ENCODE data around the gene TLR9.

TLR9 gene

DNA sequence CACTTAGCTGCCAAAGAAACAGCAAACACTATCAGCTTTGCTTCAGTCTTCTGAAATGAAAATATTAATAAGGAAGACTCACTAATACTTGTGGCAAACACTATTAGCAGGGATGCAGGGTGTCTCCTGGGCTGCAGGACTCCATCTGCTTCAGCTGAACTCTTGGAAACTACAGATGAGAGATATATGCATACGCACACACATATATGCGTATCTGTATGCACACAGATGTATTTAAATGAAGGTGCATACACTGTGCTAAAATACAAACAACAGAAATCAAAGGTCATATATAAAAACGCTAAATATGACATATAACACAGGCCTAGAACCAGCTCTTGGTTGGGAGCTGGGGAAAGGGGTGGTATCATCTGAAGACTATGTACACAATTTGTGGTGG, 30.7 kb upstream of the TLR9 start:
- Mint-ChIP-seq H3K36me3 (ENCODE audit: low read depth) (peaks cover 89% of the 10 kb centered on the region), H3K27me3 (ENCODE audit: low read depth) (no peaks in the 10 kb centered on the region), H3K27ac (peak overlapping the region; percentile 60), H3K4me1 (ENCODE audit: low read depth) (peaks cover 53% of the 10 kb centered on the region), H3K9me3 (no peaks in the 10 kb centered on the region), H3K4me3 (no peak overlapping the region)
- DNase-seq (ENCODE audit: low spot score) = no peak

DNA sequence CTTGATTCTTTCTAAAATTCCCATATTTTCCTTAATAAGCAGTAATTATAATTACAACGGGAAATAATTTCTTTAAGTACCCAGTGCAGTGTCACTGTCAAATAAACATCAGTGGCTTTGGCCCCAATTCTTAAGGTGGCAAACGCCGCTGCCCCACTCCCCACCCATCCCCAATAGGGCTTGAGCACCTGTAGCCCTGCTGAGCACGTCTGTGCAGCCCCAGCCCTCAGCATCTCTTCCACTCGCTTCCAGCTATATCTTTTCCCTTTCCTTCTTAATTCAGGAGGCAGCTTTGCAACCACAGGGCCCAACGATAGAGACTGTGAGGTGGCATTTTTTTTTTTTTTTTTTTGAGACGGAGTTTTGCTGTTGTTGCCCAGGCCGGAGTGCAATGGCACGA, 29.2 kb upstream of the TLR9 start:
- Mint-ChIP-seq H3K27ac (peak overlapping the region; percentile 97), H3K4me3 (peak overlapping the region; percentile 88), H3K4me1 (ENCODE audit: low read depth) (peaks cover 55% of the 10 kb centered on the region), H3K27me3 (ENCODE audit: low read depth) (no peaks in the 10 kb centered on the region), H3K9me3 (no peaks in the 10 kb centered on the region), H3K36me3 (ENCODE audit: low read depth) (peaks cover 87% of the 10 kb centered on the region)
- DNase-seq (ENCODE audit: low spot score) = no peak

DNA sequence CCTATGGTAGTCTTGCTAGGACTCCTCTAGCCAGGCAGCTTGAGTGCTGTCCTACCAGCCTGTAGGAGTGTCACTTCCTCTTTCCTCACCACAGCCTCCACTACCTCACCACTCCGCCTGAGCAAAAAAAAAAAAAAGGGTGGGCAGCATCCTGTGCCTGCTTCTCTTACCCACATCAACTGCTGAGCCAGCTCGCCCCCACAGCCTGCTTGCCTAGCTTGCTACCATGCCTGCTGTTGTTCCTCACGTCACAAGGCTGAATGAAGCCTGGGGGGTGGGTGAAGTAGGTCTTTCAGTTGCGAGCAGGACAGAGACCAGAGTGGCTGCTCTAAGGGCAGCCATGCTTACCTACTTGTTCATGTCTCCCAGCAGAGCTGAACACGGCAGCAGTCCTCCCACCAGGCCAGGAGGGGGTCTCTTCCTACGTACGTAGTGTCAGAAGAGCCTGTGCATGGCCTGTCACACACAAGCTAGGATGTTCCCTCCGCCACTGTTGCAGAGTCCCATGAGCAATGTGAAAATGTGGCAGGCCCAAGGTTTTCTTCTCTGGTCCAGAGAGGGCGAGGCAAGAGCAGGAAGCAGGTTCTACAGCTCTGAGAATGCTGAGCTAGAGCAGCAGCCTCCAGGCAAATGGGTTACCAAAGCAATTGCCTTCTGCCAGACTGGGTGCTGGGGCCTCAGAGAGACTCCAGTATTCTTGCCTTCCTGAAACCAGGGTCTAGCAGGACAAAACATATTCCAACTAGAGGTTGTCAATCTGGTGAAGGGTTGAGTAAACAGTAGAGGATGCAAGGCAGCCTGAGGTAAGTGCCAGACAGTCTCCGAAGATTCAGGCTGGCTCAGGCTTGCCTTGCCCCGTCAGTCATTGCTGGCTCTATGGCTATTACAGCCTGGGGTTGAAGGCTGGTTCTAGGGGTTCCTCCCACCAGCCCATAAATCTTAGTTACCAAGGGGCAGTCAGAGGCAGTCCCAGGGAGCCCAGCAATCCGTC, 28.2 kb upstream of the TLR9 start:
- Mint-ChIP-seq H3K4me1 (ENCODE audit: low read depth) (peaks cover 54% of the 10 kb centered on the region), H3K27ac (peak overlapping the region; percentile 97), H3K27me3 (ENCODE audit: low read depth) (no peaks in the 10 kb centered on the region), H3K36me3 (ENCODE audit: low read depth) (peaks cover 84% of the 10 kb centered on the region), H3K4me3 (peak overlapping the region; percentile 88), H3K9me3 (no peaks in the 10 kb centered on the region)
- peak; percentile 90 for DNase-seq (ENCODE audit: low spot score)

DNA sequence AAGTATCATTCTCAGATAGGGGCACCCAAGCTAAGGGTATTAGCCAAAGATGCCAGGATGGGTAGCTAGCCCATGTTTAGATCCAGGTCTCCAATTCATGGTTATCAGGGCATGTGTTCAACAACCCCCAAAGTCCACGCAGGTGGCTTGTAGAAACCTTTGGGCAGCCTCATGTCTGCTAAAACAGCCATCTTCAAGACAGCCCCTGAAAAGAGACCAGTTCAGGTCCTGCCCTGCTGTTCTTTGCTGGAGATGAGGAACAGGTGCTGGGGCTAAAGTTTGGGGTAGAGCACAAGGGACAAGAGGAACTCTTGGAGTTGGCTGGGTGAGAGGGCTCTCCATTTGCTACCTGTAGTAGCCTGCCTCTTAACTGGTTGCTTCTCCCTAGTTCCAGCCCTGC, 24.7 kb upstream of the TLR9 start:
- no peak overlapping the region for H3K4me3 Mint-ChIP-seq
- H3K4me1 Mint-ChIP-seq (ENCODE audit: low read depth) = peaks cover 55% of the 10 kb centered on the region
- H3K27ac Mint-ChIP-seq = peak overlapping the region; percentile 77
- H3K36me3 Mint-ChIP-seq (ENCODE audit: low read depth) = peaks cover 72% of the 10 kb centered on the region
- no peak for DNase-seq (ENCODE audit: low spot score)
- H3K9me3 Mint-ChIP-seq = no peaks in the 10 kb centered on the region
- no peaks in the 10 kb centered on the region for H3K27me3 Mint-ChIP-seq (ENCODE audit: low read depth)

DNA sequence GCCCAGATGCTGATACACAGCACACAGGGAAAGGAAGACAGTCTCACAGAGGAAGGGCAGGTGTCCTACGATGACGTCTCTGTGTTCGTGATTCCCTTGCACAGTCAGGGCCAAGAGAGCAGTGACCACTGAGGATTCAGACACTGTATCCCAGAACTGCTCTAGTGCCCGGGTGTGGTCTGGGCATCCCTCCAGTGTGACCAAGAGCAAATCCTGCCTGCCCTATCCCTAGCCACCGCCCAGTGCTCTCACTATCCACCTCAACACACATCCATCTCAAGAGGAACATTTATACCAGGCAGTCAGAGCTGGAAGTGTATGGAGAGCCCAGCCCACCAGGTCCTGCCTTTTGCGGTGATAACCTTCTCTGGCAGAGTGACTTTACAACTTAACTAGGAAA, 24.2 kb upstream of the TLR9 start:
- Mint-ChIP-seq H3K4me1 (ENCODE audit: low read depth) (peaks cover 56% of the 10 kb centered on the region), H3K9me3 (no peaks in the 10 kb centered on the region), H3K27me3 (ENCODE audit: low read depth) (no peaks in the 10 kb centered on the region), H3K36me3 (ENCODE audit: low read depth) (peaks cover 67% of the 10 kb centered on the region), H3K4me3 (no peak overlapping the region), H3K27ac (peak overlapping the region; percentile 77)
- DNase-seq (ENCODE audit: low spot score) = no peak

DNA sequence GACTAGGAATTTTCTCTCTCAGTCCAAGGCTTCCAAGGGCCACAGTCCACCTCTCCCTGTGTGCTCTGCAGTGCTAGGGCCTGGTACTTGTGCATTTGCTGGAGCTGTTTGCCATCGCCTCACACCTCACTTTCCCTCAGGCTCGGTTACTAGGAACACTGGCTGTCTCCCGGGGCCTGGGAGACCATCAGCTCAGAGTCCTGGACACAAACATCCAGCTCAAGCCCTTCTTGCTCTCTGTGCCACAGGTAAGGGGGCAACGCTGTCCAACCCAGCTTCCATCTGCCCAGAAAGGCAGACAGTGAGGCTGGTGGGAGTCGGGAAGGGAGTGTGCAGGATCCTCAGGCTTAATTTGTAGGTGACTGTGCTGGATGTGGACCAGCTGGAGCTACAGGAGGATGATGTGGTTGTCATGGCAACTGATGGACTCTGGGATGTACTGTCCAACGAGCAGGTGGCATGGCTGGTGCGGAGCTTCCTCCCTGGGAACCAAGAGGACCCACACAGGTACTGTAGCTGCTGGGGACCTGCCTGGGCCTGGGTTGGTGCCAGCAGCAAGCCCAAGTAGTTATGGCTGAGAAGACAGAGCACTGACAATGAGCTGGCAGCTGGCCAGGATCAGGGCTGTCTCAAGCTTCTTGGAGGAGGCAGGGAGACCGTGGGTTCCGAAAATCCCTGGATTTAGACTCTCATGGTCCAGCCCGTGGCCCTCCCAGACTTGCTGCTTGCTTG, 23.5 kb upstream of the TLR9 start:
- H3K4me3 Mint-ChIP-seq = peak overlapping the region; percentile 29
- peaks cover 57% of the 10 kb centered on the region for H3K4me1 Mint-ChIP-seq (ENCODE audit: low read depth)
- H3K9me3 Mint-ChIP-seq = no peaks in the 10 kb centered on the region
- H3K36me3 Mint-ChIP-seq (ENCODE audit: low read depth) = peaks cover 62% of the 10 kb centered on the region
- peak overlapping the region; percentile 83 for H3K27ac Mint-ChIP-seq
- DNase-seq (ENCODE audit: low spot score) = no peak
- H3K27me3 Mint-ChIP-seq (ENCODE audit: low read depth) = no peaks in the 10 kb centered on the region

DNA sequence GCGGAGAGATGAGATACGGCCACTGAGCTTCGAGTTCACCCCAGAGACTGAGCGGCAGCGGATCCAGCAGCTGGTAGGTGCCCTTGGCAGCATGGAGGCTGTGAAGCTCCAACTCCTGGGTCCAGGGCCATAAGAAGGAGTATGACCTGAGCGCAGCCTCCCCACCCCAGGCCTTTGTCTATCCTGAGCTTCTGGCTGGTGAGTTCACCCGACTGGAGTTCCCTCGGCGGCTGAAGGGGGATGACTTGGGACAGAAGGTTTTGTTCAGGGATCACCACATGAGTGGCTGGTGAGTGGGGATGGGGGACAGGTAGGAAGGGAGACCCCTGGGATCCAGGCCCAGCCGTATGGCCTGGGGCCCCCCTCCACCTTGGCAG, 22.7 kb upstream of the TLR9 start:
- Mint-ChIP-seq H3K27me3 (ENCODE audit: low read depth) (no peaks in the 10 kb centered on the region), H3K27ac (peak overlapping the region; percentile 83), H3K9me3 (no peaks in the 10 kb centered on the region), H3K36me3 (ENCODE audit: low read depth) (peaks cover 54% of the 10 kb centered on the region), H3K4me1 (ENCODE audit: low read depth) (peaks cover 56% of the 10 kb centered on the region), H3K4me3 (peak overlapping the region; percentile 51)
- DNase-seq (ENCODE audit: low spot score) = no peak

DNA sequence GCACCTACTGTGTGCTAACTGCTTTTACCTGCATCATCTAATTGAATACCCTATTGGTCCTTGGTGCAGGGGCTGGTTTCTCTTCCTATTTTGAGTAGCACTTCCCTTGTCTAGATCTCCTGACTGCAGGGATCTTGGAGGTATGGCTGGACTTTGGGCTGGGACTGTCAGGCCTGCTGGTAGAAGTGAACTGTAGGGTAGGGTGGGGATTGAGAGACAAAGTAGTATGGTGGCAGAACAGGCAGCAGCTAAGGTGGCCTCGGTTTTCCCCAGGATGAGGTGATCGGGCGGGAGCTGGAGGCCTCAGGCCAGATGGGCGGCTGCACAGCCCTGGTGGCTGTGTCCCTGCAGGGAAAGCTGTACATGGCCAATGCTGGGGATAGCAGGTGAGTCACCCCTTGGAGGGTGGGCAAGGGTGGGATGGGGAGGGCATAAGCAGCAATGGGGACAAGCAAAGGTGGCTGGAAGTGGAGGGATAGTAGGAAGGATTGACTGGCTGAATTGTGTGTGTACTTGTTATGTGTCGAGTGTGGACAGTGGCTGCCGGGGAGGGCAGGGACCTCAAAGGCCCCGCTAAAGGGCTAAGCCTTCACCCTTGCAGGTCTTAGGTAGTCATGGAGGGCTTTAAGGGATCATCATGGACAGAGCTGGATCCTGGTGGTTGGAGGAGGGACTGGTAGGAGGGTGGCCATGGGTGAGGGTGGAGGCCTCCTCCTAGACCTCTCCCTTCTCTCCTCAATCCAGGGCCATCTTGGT, 22.1 kb upstream of the TLR9 start:
- Mint-ChIP-seq H3K4me3 (peak overlapping the region; percentile 90), H3K9me3 (no peaks in the 10 kb centered on the region), H3K4me1 (ENCODE audit: low read depth) (peaks cover 55% of the 10 kb centered on the region), H3K27ac (peak overlapping the region; percentile 83), H3K36me3 (ENCODE audit: low read depth) (peaks cover 49% of the 10 kb centered on the region), H3K27me3 (ENCODE audit: low read depth) (no peaks in the 10 kb centered on the region)
- DNase-seq (ENCODE audit: low spot score) = no peak

DNA sequence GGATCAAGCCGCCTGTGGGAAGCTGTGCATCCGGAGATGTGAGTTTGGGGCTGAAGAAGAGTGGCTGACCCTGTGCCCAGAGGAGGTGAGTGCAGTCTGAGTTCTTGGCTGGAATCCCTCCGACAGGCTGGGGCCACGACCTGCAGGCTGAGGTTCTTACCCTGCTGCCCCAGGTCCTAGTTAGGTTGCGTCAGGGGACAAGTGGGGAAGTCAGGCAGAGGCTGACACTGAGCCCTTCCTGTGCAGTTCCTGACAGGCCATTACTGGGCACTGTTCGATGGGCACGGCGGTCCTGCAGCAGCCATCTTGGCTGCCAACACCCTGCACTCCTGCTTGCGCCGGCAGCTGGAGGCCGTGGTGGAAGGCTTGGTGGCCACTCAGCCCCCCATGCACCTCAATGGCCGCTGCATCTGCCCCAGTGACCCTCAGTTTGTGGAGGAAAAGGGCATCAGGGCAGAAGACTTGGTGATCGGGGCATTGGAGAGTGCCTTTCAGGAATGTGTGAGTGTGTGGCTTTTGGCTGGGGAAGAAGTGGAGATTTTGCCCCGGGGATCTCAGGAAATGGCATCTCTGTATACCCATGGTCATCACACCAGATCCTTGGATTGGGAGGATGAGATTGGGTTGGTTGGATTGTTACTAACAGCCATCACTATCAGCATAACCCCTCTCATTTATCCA, 21.4 kb upstream of the TLR9 start:
- Mint-ChIP-seq H3K4me3 (peak overlapping the region; percentile 90), H3K27ac (peak overlapping the region; percentile 83), H3K36me3 (ENCODE audit: low read depth) (peaks cover 46% of the 10 kb centered on the region), H3K4me1 (ENCODE audit: low read depth) (peaks cover 55% of the 10 kb centered on the region), H3K27me3 (ENCODE audit: low read depth) (no peaks in the 10 kb centered on the region), H3K9me3 (no peaks in the 10 kb centered on the region)
- DNase-seq (ENCODE audit: low spot score) = no peak

DNA sequence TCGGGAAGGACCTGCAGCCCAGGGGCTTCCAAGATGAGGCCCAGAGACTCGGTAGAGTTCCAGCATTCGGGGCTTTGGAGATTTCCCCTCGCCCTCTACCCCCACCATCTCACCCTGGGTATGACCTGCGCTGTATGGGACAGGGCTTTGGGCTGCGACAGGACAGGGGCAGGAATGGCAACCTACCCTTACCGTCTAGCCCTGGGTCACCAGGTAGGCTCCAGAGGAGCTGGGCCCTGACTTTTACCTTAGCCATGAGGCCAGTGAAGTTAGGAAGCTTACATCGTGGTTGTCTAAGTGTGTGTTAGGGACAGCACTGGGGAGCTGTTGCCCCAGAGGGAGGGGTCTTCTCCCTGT, 20.8 kb upstream of the TLR9 start:
- H3K36me3 Mint-ChIP-seq (ENCODE audit: low read depth) = peaks cover 44% of the 10 kb centered on the region
- no peak for DNase-seq (ENCODE audit: low spot score)
- peaks cover 58% of the 10 kb centered on the region for H3K4me1 Mint-ChIP-seq (ENCODE audit: low read depth)
- peak overlapping the region; percentile 83 for H3K27ac Mint-ChIP-seq
- H3K4me3 Mint-ChIP-seq = peak overlapping the region; percentile 90
- no peaks in the 10 kb centered on the region for H3K9me3 Mint-ChIP-seq
- H3K27me3 Mint-ChIP-seq (ENCODE audit: low read depth) = no peaks in the 10 kb centered on the region

DNA sequence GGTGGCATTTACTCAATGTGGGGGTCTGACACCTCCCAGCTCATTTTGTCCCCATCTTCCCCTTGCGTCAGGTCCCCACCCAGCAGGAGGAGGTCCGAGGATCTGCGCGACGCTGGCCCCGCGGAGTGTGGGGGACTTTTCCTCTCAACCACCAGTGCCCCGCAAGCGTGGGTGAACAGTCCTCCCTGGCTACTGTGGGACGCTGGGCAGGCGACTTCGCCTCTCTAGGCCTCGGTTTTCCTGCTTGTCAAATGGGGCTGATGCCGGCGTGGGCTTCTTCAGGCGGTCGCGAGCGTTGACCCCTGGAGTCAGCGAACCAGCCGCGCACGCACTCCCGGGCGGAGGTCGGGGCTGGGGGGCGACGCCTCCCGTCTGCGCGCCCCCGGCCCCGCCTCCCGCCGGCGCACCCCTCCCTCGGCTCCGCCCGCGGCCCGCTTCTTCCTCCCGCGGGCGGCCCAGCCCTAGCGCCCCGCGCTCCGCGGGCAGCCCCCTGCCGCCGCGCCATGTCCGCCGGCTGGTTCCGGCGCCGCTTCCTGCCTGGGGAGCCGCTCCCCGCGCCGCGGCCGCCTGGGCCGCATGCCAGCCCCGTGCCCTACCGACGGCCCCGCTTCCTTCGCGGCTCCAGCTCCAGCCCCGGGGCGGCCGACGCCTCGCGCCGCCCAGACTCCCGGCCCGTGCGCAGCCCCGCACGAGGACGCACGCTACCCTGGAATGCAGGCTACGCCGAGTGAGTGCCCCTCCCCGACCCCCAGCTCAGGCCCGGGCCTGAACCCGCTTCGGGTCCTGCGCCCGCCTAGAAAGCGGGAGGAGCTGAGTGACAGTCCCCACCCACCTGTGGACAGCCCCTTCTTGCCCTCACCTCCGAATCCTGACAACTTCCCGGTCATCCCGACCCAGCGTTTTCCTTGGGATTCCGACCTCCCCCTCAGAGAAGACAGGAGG, 20.1 kb upstream of the TLR9 start, which contains the start of gene PPM1M:
Gene PPM1M, plus strand, starts transcription at position 438 of the 942 bp plus-strand sequence. Its CDS starts 66 bp downstream, at position 504.
- Mint-ChIP-seq H3K36me3 (ENCODE audit: low read depth) (peaks cover 45% of the 10 kb centered on the region), H3K4me1 (ENCODE audit: low read depth) (peaks cover 63% of the 10 kb centered on the region), H3K9me3 (no peaks in the 10 kb centered on the region), H3K4me3 (peak within 1 kb of the TSS; percentile 90), H3K27me3 (ENCODE audit: low read depth) (no peaks in the 10 kb centered on the region), H3K27ac (peak within 1 kb of the TSS; percentile 83)
- peak; percentile 54 for DNase-seq (ENCODE audit: low spot score)

DNA sequence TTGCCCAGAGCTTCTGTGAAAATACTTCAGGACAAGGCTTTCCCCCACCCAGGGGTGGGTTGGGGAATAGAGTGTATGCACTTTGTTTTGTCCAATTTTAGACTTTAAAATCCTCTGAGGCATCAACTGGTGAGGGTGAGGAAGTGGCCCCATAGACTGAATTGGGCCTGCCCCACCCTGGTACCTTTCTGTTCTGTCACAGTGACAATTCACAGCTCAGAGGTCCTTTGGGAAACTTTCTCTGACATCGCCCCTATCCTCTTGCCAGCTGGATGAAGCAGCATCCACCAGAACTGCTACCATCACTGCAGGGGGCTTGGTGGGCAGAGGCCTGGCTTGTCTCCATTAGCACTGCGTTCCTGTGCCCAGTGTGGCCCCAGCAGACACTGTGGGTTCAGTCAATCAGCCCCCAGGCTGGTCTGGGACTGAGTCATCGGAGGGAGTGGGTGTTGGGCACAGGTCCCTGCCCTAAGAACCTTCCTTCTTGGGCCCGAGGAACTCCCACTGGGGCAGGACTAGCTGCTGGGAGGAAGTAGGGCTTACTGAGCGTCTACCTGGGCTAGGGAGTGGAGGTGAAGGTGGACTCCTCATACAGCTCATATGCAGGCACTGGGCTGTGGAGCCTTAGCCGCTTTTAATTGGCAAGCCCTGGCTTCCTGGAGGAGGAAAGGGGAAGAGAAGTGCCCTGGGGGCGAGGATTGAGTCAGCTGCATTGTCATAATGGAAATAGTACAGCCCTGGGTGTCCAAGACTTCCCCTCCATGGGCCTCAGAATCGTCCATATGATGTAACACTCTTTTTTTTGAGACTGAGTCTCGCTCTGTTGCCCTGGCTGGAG, 18.6 kb upstream of the TLR9 start:
- Mint-ChIP-seq H3K27me3 (ENCODE audit: low read depth) (no peaks in the 10 kb centered on the region), H3K4me3 (peak overlapping the region; percentile 83), H3K36me3 (ENCODE audit: low read depth) (peaks cover 36% of the 10 kb centered on the region), H3K27ac (peak overlapping the region; percentile 73), H3K4me1 (ENCODE audit: low read depth) (peaks cover 67% of the 10 kb centered on the region), H3K9me3 (no peaks in the 10 kb centered on the region)
- peak; percentile 57 for DNase-seq (ENCODE audit: low spot score)
